DOHH2 (cell line): ENCODE results near the gene TBC1D10A.

Source experiments
- CTCF ChIP-seq: fragments of 200-600 bp; sonication (generic); IDR thresholded peaks from one replicate; pipeline ENCODE4 v1.5.1; 2014; ENCODE audit warnings: antibody characterized with exemption, mild to moderate bottlenecking, low read depth, low read length; ENCODE audit not compliant: poor library complexity, severe bottlenecking
- EZH2phosphoT487 ChIP-seq: fragments of 200-600 bp; sonication (generic); IDR thresholded peaks from 2 replicates; pipeline ENCODE4 v1.6.1; 2017; ENCODE audit warnings: borderline replicate concordance, mild to moderate bottlenecking, antibody characterized with exemption, low read length, moderate library complexity, mixed read lengths

- TF ChIP-seq CTCF, result no peak
- no peak for TF ChIP-seq EZH2phosphoT487
These were observed 31.0 kb upstream of the TBC1D10A start for GRCh38 chr22:30357650-30358215.
